NCI-H187 (cell line): ENCODE results near the gene ATF3.

ENCODE experiments used
- DNase-seq, 2 experiments: peaks; one replicate each; lab custom pipeline; 2025; lab: John Stamatoyannopoulos, UW

The ATF3 gene

DNA sequence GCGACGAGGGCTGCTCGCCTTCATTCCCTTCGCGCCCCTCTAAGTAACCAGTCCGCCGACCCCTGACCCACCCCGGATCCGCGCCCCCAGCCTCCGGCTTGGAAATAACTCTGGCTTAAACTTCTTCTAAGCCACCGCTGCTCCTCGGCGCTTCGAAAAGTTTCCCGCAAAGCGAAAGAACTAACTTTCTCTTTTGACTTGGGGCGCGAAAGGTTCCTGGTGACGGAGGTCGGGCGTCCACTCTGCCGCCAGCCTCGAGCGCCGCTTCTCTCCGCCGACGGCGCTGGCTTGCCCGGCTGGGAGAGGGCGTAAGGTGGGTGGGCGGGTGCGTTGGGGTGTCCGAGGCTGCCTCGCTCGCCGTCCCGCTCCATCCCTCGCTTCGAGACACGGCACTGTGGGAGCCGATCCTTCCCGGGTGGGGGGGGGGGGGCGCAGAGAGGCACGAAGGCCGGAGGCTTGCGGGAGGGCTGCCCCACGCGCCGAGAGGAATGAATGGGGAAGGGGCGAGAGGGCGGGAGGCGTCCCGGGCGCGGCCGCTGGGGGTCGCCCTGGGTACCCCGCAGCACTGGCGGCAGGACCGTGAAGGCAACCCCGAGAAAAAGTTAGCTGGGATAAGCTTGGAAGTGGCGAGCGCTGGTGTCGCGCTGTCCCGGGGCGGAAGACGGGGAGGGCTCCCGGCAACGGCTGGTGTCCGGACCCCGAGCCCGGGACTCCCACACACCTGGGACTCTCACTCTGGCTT lies 569 bp downstream of the ATF3 start:
- DNase-seq, result no peak

DNA sequence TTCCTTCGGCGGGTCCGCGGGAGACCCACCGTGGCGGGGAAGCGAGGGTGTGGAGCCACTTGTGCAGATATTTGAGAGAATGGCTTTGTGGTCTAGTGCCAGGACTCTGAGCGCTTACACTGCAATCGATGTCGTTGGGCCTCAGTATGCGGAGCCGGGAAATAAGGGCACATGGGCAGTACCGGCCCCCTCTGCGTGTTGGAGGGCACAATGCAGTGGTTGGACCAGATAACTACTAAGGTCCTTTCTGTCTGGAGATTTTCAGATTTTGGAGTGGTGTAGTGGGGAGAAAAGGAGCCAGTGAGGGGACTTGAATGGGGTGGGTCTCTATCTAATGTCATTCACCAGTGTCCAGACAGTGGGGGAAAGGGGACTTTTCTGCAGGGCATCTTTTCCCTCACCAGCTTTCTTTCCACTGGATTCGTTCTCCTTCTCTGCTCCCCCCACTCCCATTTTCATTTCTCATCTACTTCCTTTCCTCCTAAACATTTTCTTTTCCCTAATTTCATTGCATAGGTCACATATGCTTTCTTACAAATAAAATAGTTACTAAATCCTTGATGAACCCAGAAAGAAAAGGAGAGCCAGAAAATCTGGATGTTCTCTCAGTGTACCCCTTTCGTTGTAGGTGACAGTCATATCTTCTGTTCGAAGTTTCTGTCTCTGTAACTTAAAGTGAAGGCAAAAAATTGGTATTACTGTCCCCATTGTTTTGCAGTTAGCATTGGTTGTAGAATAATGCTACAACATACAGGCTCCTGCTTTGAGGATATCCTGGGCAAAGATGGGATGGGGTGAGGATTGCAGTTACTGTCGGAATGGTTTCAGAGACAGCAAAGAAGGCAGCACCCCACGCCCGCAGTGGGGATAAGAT lies 1.4 kb downstream of the ATF3 start:
- DNase-seq, result no peak

DNA sequence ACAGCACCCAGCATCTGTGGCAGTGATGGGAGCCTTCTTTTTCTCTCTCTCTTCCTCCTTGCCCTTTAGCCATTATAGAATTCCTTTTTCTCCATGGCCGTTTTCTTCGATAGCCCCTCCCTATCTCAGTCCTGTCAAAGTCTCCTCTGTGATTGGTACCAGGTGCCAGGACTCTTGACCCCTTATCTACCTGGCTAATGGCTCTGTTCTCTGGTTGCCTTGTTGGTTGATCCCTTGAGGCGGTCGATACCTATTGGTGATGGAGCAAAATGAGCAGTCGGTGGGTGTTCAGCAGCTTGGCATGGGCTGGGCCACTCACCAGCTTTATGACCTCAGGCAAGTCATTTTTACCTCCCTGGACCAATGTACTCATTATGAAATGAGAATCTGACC lies 2.0 kb downstream of the ATF3 start:
- DNase-seq, result no peak

DNA sequence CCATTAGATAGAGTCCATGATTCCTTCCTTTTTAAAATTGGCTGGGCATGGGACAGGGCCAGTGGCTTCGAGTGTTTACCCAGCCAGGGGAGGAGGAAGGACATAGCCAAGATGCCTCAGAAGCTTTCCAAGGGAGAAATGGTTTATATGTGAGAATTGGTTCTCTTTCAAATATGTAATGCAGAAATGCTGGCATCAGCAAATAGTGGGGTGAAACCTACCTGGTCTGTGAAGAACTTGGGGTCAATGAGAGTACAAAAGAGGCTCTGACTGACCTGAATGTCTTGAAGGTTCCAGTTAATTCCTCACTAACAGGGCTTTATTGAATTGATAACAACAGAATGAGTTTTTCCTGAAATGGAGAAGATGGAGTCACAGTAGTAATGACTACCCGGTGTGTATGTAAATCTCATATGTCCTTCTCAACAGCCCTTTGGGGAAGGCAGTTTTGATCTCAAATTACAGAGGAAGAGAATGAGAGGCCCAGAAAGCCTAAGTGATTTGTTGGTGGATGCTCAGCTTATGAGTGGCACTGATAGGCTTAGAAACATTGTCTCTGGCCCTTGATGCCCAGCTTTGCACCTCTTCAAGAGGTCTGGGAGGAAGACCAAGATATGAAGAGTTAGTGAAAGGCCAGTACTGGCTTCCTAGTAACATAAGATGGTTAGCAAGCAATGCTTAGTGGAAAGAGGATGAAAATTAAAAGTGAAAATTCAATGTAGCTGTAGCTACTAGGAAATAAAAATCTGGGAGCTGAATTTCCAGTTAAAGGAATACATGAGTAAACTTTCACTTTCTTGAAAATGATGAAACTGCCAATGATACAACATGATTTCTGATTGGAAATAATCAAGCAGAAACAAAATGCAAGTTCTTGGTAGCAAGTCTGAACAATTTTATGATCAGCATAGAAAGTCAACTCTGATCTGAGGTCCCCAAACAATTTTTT lies 2.7 kb downstream of the ATF3 start:
- DNase-seq, result no peak

DNA sequence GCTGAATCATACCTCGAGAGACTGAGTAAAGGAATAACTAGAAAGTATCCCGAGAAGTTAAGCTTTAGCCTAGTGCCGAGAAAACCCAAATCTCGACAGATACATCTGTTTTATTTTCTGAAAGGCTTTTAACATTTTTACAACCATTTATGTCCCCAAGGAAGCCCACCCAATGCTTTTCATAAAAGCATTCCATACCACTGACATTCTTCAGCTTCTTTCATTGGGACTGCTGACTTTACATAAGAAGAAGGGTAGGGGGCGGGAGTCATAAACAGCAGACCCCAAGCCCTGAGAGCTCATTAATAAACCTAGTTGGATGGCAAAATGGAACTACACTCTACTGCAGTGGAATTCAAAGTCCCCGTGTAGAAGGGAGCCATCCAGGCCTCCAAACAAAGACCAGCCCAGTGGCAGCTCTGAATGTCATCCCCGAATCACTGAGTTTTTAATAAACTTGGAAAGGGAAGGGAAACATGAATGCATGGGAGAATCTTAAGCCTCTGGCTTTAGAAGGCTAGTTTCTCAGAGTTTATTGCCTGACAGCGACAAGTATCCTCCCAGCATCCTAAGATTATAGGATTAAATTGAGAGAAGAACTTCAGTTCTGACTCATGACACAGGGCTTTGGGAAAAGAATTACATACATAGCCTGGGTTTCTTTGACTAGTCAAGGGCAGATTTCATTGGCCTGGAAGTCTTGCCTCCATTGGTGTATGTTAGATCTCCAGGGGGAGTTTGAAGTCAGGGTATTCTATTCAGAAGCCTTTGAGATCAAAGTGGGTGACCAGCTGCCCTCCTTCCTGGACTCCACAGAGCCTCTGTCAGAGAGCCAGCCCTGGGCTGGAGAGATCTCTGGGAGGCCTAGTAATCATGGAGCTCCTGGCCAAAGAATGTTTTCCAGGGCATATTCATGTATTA lies 3.7 kb downstream of the ATF3 start:
- DNase-seq, result no peak

DNA sequence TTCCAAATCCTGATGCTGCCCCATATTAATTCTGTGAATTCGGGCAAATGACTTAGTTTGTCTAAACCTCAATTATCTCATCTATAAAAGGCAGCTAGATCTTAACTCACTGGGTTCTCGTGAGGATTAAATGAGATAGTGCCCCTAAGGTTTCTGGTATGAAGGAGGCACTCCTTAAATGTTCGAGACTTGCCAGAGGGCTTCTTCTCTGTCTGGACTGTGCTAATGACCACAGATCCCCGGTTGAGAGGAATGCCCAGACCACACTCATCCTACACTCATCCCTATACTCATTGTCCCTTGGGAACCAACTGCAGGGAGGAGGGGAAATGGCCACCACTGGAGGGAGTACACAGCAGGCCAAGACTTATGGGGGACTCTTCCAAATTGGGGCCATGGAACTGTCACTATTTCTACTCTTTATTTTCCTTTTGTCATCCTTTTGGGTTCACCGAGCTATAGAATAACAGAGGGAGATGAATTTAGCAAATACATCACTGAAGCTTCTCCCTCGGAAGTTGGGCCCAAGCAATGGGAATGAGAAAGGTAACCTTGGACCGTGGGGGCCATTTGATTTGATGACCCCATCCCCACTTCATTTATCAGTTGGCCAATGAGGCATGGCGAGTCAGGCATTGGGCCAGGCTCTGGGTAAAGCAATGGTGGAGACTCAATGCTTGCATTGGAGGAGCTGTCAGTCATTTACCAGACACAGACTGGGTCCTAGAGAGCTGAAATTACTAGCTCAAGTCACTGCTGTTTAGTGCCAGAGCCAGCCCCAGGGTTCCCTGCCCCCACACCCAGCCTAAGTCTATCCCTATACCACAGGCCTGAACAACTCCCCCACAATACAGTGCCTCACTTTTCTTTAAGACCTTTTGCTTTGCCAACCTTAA lies 5.1 kb downstream of the ATF3 start:
- DNase-seq, result no peak

DNA sequence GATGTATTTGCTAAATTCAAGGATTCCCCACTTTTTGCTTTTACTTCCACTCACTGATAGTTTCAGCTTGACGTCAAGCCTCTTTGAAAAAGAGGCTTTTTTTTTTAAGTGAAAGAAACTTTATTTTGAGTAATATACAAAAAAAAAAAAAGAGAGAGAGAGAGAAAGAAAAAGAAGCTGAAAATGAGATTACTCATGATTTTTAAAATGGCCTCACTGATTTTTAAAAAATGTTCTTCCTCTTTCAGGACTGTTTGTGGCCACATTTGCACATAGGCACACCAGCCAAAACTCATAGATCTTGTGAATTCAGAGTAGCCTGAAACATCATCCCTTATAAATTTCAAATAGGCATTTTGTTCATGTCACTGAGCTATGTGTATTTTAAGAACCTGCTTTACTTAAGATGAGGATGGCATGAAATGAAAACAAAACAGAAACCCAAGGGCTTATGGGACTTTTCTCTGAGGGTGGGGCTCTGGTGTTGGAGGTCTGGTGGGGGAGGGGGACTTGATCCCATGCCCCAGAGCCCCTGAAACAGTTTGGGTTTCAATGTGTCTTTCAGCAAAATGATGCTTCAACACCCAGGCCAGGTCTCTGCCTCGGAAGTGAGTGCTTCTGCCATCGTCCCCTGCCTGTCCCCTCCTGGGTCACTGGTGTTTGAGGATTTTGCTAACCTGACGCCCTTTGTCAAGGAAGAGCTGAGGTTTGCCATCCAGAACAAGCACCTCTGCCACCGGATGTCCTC lies 6.1 kb downstream of the ATF3 start:
- no peak for DNase-seq

DNA sequence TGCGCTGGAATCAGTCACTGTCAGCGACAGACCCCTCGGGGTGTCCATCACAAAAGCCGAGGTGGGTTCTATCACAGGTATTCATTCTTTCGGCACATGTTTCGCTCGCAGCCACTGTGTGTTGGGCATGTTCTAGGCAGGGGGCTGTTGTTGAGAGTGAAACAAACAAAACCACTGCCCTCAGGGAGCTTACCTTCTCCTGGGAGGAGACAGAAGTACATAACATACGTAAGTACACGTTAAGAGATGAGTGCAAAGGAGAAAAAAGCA lies 6.6 kb downstream of the ATF3 start:
- DNase-seq, result no peak

DNA sequence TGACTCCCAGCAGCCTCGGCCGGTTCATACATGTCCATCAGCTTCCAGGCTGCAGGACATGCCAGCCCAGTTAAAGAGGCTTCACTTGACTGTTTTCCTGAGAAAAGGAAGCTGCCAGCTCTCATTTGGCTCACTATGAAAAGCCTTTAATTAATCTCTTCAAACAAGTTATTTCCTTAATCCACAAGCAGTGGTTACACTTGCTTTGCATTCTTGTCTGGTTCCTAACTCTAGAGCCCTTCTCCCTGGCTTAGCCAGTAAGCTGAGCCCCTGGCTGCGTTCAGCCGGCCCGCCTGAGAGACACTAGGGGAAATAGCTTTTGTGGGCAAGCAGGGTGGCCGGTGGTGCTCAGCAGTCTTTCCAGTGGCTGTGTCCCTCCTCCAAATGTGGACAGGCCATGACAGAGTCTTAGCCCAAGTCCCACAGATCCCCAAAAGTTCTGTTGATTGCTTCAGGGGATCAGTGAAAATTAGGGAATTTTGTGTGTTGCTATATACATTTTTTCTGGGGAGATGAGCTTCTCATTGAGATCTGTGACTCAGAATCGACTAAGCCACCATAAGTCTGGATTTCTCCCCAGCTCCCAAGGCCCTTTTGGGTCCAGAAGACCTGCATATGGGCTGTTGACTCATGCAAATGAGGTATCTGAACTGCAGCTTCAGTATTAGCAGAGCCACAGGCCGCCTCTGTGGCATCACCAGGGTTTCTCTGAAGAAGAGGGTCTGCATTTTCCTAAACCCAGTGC lies 10.1 kb downstream of the ATF3 start:
- DNase-seq, result no peak

DNA sequence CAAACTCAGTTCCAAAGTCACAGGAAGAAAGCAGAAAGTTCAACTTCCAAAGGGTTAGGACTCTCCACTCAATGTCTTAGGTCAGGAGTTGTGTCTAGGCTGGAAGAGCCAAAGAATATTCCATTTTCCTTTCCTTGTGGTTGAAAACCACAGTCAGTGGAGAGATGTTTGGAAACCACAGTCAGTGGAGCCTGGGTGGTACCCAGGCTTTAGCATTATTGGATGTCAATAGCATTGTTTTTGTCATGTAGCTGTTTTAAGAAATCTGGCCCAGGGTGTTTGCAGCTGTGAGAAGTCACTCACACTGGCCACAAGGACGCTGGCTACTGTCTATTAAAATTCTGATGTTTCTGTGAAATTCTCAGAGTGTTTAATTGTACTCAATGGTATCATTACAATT lies 11.7 kb downstream of the ATF3 start:
- DNase-seq, result no peak

DNA sequence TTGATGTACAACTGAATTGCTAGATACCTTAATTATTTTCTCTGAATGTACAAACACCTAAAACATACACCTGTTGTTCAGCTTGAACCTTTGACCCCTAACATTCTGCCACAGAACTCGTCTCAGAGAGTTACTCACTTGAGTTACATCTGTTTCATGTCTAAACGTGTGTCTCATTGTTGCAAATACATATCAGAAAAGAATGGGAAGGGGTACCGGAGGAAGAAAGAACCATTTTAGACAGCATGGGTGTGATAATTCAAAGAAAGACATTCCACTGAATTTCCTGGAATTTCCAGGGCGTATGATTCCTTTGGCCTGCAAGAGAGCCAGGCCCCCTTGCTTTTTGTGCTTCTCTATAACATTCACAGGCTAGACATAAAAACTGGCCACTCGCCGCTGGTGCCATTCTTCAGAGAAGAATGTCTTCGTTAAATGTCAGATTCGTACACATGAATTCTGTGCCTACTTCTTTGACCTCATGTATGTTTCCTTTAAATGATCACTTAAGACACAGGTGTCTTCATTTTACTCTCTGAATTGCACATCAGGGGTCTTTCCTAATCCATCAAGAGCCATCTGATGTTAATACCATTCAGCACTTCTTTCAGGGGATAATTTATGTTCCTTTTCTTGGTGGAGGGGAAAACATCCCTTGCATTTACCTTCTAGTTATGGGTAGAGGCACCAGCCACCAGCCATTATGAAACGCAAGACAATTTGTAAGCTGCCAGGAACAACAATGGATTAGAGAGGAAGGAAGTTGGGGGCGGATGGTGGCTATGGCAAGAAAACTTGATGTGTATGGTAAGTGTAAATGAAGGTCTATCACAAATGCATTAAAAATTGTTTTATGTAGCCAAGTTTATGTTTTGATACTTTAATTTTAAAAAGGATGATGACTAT lies 12.7 kb downstream of the ATF3 start:
- DNase-seq, result no peak

DNA sequence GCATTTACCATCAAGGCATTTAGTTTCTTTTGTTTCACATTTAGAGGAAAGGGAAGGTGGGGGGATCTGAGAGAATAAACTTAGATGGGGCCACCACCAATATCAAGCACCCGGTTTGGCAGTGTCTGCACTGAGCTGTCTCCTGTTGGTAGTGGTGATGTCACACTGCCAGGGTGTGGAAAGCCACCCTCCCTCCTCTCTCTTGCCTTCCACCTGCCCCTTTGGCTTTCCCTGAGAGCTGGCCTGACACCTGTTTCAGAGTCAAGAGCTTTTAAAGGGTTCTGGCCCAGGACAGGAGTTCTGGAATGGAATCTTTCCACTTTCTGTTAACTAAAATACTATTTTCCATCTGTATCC lies 13.4 kb downstream of the ATF3 start:
- no peak for DNase-seq

DNA sequence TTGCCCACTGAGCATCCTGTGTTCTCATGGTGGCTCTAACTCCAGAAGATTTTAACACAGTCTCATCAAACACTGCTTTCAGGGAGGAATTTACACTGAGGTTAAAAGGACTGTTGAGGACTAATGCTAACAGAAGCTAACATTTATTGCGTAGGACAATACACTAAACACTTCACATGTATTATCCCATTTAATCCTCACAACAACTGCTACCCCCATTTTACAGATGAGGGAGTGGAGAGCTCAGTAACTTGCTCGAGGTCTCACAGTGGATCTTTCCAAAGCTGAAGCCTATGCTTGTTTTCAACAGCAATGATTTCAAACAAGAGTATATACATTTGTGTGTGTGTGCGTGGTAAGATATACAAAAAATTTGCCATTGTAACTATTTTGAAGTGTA lies 13.9 kb downstream of the ATF3 start:
- DNase-seq, result no peak

DNA sequence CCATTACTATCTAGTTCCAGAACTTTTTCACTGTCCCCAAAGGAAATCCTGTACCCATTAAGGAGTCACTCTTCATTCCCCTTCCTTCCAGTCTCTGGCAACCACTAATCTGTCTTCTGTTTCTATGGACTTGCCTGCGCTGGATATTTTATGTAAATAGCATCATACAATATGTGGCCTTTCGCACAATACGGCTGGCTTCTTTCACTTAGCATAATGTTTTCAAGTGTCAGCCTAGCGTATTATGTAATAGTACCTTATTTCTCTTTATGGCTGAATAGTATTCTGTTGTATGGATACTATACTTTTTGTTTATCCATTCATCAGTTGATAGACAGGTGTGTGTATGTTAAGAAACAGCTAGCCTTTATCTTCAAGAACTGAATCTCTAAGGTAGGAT lies 14.3 kb downstream of the ATF3 start:
- no peak for DNase-seq

DNA sequence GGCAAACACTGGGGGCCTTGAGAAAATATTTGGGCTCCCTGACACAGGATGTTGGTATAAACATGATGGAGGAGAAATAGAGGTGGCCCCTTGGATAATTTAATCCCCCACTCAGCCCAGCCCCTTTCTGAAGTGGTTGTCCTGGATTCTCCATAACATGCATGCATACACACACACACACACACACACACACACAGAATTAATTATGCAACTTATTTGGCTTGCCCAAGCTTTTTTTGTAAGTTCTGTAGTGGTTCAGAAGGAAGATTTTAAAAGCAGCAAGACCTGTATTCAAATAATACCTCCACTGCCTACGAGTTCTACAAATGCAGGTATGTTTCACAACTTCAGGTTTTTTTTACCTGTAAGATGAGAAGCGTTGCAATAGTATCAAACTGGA lies 15.0 kb downstream of the ATF3 start:
- no peak for DNase-seq

DNA sequence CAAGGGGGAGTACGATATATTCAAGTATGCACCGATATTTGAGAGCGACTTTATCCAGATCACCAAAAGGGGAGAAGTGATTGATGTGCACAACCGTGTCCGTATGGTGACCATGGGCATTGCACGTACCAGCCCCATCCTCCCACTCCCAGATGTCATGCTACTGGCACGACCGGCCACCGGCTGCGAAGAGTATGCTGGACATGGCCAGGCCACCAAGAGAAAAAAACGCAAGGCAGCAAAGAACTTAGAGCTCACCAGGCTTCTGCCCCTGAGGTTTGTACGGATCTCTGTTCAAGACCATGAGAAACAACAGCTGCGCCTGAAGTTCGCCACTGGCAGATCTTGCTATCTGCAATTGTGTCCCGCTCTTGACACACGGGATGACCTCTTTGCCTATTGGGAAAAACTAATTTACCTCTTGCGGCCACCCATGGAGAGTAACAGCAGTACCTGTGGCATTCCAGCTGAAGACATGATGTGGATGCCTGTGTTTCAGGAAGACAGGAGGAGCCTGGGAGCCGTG lies 16.5 kb downstream of the ATF3 start:
- DNase-seq, result no peak

DNA sequence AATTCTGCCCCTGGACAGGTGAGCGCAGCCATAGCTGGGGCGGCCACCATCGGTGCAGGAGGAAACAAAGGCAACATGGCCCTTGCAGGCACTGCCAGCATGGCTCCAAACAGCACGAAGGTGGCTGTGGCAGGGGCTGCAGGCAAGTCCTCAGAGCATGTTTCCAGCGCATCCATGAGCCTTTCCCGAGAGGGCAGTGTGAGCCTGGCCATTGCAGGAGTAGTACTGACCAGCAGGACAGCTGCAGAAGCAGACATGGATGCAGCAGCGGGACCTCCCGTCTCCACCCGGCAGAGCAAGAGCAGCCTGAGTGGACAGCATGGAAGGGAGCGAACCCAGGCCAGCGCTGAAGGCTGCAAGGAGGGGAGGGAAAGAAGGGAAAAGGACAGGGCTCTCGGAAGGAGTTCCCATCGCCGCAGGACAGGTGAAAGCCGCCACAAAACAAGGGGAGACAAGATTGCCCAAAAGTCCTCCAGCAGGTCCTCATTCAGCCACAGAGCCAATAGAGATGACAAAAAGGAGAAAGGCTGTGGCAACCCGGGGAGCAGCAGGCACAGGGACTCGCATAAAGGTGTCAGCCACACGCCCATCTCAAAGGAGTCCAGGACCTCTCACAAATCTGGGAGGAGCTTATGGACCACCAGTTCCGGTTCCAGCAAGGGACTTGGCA lies 17.4 kb downstream of the ATF3 start:
- no peak for DNase-seq
